DND-41 (cell line): Measurements from ENCODE around the gene NHLRC4.

ENCODE experiments used
- ATAC-seq: fragments of 200-7000 bp; cut with Tn5 transposase; 3 replicates; pipeline ENCODE4 v1.9.1; 2021; ENCODE audit warnings: low read depth; ENCODE audit not compliant: insufficient read depth
- DNase-seq: peaks from one replicate; pipeline ENCODE4 v3.0.0-alpha.2; 2020
- H2AFZ ChIP-seq: 2 replicates; pipeline ENCODE4 v1.6.0; 2012; ENCODE audit warnings: low read depth, low read length
- H3K27ac ChIP-seq: 2 replicates; pipeline ENCODE4 v1.5.1; 2012; ENCODE audit warnings: low read length, inconsistent platforms
- H3K27me3 ChIP-seq: fragments of 200-600 bp; sonication (generic); 2 replicates; pipeline ENCODE4 v1.6.0; 2012; ENCODE audit warnings: low read length, mild to moderate bottlenecking, inconsistent platforms; ENCODE audit not compliant: insufficient read depth, poor library complexity
- H3K36me3 ChIP-seq: 2 replicates; pipeline ENCODE4 v1.5.1; 2012; ENCODE audit warnings: low read length, inconsistent platforms; ENCODE audit not compliant: insufficient read depth
- H3K4me1 ChIP-seq: 2 replicates; pipeline ENCODE4 v1.5.1; 2012; ENCODE audit warnings: mild to moderate bottlenecking, low read length; ENCODE audit not compliant: insufficient read depth
- H3K4me2 ChIP-seq: 2 replicates; pipeline ENCODE4 v1.6.0; 2012; ENCODE audit warnings: mild to moderate bottlenecking, moderate library complexity, low read length, inconsistent platforms; ENCODE audit not compliant: insufficient read depth
- H3K4me3 ChIP-seq, 2 experiments: fragments of 200-600 bp in 1 of 2; shearing (Covaris generic) in 1 of 2; 2 replicates each; pipeline ENCODE4 v1.5.1; 2012 to 2016; ENCODE audit warnings: inconsistent platforms in 2 of 2, low read length in 2 of 2, mild to moderate bottlenecking in 2 of 2, low read depth in 1 of 2, moderate library complexity in 1 of 2
- H3K79me2 ChIP-seq: 2 replicates; pipeline ENCODE4 v1.6.0; 2012; ENCODE audit warnings: low read length, inconsistent platforms; ENCODE audit not compliant: insufficient read depth
- H3K9ac ChIP-seq: 2 replicates; pipeline ENCODE4 v1.6.0; 2012; ENCODE audit warnings: low read depth, mild to moderate bottlenecking, inconsistent platforms, low read length, moderate library complexity
- H3K9me3 ChIP-seq: 2 replicates; pipeline ENCODE4 v1.5.1; 2012; ENCODE audit warnings: low read length, moderate library complexity, mild to moderate bottlenecking, inconsistent platforms; ENCODE audit not compliant: insufficient read depth, severe bottlenecking
- H4K20me1 ChIP-seq: 2 replicates; pipeline ENCODE4 v1.6.0; 2012; ENCODE audit warnings: low read length; ENCODE audit not compliant: insufficient read depth
- EZH2 ChIP-seq: IDR thresholded peaks from 3 replicates; pipeline ENCODE4 v1.6.1; 2012; ENCODE audit warnings: borderline replicate concordance, low read depth, mild to moderate bottlenecking, moderate library complexity, low read length, inconsistent platforms; ENCODE audit not compliant: severe bottlenecking
- TF ChIP-seq, protein P1 (sequence below): IDR thresholded peaks from 2 replicates; pipeline ENCODE4 v1.5.1; 2012; ENCODE audit warnings: borderline replicate concordance, low read length, moderate library complexity, mild to moderate bottlenecking; ENCODE audit not compliant: poor library complexity, severe bottlenecking; ENCODE audit errors: extremely low read depth

The NHLRC4 gene

DNA sequence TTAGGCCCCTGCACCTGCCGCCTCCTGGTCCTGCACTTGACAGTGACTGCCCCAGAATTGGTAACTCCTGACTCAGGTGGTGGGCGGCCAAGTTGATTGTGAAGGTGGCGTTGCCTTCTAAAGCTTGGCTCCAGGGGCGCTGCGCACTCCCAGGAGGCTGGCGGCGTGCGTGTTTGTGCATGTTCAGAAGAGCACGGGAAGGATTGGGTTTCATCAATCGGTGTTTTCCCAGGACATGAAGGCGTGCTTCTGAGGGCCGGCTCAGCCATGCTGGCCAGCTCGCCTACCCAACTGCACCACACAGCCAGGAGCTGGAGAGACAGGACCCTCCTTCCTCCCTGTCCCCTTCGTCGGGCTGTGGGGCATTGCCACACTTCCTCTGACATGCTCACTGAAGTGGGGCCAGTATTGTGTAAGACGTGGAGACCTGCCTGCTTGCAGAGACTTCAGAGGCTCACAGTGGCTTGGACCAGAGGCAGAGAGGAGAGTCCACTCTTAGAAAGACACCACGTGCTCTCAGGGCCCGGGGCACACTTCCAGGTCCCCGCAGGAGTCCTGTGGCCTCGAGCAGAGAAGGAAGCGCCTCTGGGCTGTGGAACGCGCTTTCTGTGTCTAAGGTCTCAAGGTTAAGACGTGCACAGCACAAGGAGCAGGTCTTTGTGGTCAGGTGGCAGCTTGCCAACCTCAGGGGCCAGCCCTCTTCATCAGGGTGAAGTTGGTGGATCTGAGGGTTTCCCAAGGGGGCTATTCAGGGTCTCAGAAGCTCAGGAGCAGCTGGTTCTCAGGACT is 25.9 kb downstream of the NHLRC4 start:
- ATAC-seq: no peak
- TF ChIP-seq, protein P1, sequence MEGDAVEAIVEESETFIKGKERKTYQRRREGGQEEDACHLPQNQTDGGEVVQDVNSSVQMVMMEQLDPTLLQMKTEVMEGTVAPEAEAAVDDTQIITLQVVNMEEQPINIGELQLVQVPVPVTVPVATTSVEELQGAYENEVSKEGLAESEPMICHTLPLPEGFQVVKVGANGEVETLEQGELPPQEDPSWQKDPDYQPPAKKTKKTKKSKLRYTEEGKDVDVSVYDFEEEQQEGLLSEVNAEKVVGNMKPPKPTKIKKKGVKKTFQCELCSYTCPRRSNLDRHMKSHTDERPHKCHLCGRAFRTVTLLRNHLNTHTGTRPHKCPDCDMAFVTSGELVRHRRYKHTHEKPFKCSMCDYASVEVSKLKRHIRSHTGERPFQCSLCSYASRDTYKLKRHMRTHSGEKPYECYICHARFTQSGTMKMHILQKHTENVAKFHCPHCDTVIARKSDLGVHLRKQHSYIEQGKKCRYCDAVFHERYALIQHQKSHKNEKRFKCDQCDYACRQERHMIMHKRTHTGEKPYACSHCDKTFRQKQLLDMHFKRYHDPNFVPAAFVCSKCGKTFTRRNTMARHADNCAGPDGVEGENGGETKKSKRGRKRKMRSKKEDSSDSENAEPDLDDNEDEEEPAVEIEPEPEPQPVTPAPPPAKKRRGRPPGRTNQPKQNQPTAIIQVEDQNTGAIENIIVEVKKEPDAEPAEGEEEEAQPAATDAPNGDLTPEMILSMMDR: no peak
- H3K4me3 ChIP-seq: no peak overlapping the region
- peaks cover 62% of the 10 kb centered on the region for H4K20me1 ChIP-seq
- H3K4me1 ChIP-seq: peaks cover 26% of the 10 kb centered on the region
- peak overlapping the region; percentile 100; the same call in 1 of the 2 replicates for H3K4me2 ChIP-seq
- H3K36me3 ChIP-seq: peaks cover 20% of the 10 kb centered on the region
- H2AFZ ChIP-seq: no peak overlapping the region
- no peak for DNase-seq
- no peak overlapping the region; the same call in 1 of the 2 replicates for H3K27ac ChIP-seq
- H3K79me2 ChIP-seq: peaks cover 79% of the 10 kb centered on the region
- H3K9me3 ChIP-seq: no peaks in the 10 kb centered on the region
- no peaks in the 10 kb centered on the region for H3K27me3 ChIP-seq
- peak overlapping the region; percentile 6; the same call in 1 of the 2 replicates for H3K9ac ChIP-seq

DNA sequence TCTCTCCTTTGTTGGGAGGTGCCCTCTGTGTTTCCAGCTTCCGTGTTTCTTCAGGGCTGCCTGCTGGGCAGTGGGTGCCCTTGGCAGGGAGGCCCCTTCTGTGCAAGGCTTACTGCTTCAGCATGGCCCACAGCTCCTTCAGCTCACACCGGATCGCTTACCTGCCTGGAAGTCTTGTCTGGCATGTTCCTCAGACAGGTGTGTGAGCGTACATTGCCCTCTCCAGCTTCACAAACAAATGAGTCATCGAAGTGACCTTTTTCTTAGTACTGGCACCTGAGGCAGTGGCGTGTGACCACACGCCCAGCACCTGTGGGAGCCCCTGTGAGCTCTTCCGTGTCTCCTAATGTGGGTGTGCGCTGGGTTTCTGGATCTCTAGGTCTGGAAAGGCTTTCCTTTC is 26.6 kb downstream of the NHLRC4 start:
- no peak overlapping the region for H2AFZ ChIP-seq
- no peak for ATAC-seq
- TF ChIP-seq, protein P1: no peak
- no peak for TF ChIP-seq EZH2
- no peak overlapping the region for H3K4me3 ChIP-seq
- no peak overlapping the region for H3K27ac ChIP-seq
- peaks cover 19% of the 10 kb centered on the region for H3K4me1 ChIP-seq
- H3K27me3 ChIP-seq: no peaks in the 10 kb centered on the region
- H3K9me3 ChIP-seq: no peaks in the 10 kb centered on the region
- no peak overlapping the region for H3K4me2 ChIP-seq
- no peak for DNase-seq
- no peak overlapping the region for H3K9ac ChIP-seq
- peaks cover 73% of the 10 kb centered on the region for H3K79me2 ChIP-seq
- peaks cover 20% of the 10 kb centered on the region for H3K36me3 ChIP-seq
- peaks cover 55% of the 10 kb centered on the region for H4K20me1 ChIP-seq

DNA sequence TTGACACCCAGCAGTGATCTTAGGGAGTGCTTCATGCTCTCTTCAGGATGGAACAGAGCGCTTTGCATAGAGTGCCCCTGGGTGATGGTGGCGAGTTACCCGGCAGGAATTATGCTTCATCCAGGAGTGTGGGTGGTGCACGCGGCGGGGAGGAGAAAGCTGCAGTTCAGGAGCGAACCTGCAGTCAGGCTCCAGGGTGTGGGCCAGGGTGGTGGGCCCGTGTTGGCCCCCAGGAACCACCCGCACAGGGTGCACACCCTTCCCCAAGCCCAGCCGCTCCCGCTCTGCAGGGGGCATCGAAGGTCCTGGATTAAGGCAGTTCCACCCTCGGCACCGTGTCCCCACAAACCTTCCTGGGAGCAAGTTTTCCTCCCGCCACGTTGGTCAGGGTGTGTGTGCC is 27.0 kb downstream of the NHLRC4 start:
- no peak overlapping the region for H3K9ac ChIP-seq
- TF ChIP-seq, protein P1: no peak
- no peak for TF ChIP-seq EZH2
- H3K4me1 ChIP-seq: peaks cover 18% of the 10 kb centered on the region
- no peak overlapping the region for H2AFZ ChIP-seq
- H3K79me2 ChIP-seq: peaks cover 73% of the 10 kb centered on the region
- no peak overlapping the region for H3K4me3 ChIP-seq
- no peak for ATAC-seq
- H4K20me1 ChIP-seq: peaks cover 51% of the 10 kb centered on the region
- no peaks in the 10 kb centered on the region for H3K27me3 ChIP-seq
- peaks cover 21% of the 10 kb centered on the region for H3K36me3 ChIP-seq
- no peak overlapping the region for H3K4me2 ChIP-seq
- no peak for DNase-seq
- no peaks in the 10 kb centered on the region for H3K9me3 ChIP-seq
- H3K27ac ChIP-seq: no peak overlapping the region
